Memory B cell (primary cell): Measurements from ENCODE around the gene ARHGAP42.

ENCODE experiments used
- ATAC-seq: fragments of 150-1000 bp; cut with Tn5 transposase; 2 replicates; pipeline ENCODE4 v1.10.0; 2021; ENCODE audit warnings: low read depth, mild to moderate bottlenecking, moderate library complexity
- DNase-seq, 2 donors: peaks; one replicate each; pipeline ENCODE4 v3.0.0; 2022; ENCODE audit warnings: low spot score in 2 of 2
- H3K27ac Mint-ChIP-seq: one replicate; pipeline ENCODE4 v1.8.0; 2022; ENCODE audit warnings: mild to moderate bottlenecking, moderate library complexity, mixed read lengths
- H3K27me3 Mint-ChIP-seq: one replicate; pipeline ENCODE4 v1.8.0; 2022; ENCODE audit warnings: mixed read lengths
- H3K36me3 Mint-ChIP-seq: one replicate; pipeline ENCODE4 v1.8.0; 2022; ENCODE audit warnings: mild to moderate bottlenecking, mixed read lengths
- H3K4me1 Mint-ChIP-seq: one replicate; pipeline ENCODE4 v1.8.0; 2022; ENCODE audit warnings: mixed read lengths
- H3K4me3 Mint-ChIP-seq: one replicate; pipeline ENCODE4 v1.8.0; 2022; ENCODE audit warnings: mild to moderate bottlenecking, moderate library complexity, mixed read lengths
- H3K9me3 Mint-ChIP-seq: one replicate; pipeline ENCODE4 v1.8.0; 2022; ENCODE audit warnings: mixed read lengths

ARHGAP42 gene

GRCh38 chr11:100671471-100671870, 15.6 kb upstream of the ARHGAP42 start:
- ATAC-seq (no peak), DNase-seq (no peak)
- H3K27ac Mint-ChIP-seq, result no peak overlapping the region
- peaks cover 2% of the 10 kb centered on the region for H3K27me3 Mint-ChIP-seq
- no peaks in the 10 kb centered on the region for H3K4me1 Mint-ChIP-seq
- no peak overlapping the region for H3K4me3 Mint-ChIP-seq
- no peaks in the 10 kb centered on the region for H3K36me3 Mint-ChIP-seq
- H3K9me3 Mint-ChIP-seq, result no peaks in the 10 kb centered on the region

- H3K27ac Mint-ChIP-seq, result no peak overlapping the region
- DNase-seq (no peak), ATAC-seq (no peak)
- H3K27me3 Mint-ChIP-seq, result peaks cover 2% of the 10 kb centered on the region
- H3K4me3 Mint-ChIP-seq, result no peak overlapping the region
- H3K36me3 Mint-ChIP-seq, result no peaks in the 10 kb centered on the region
- no peaks in the 10 kb centered on the region for H3K9me3 Mint-ChIP-seq
- peaks cover under 1% of the 10 kb centered on the region for H3K4me1 Mint-ChIP-seq
These were observed 14.5 kb upstream of the ARHGAP42 start for GRCh38 chr11:100672498-100673033.

- Mint-ChIP-seq H3K9me3 (no peaks in the 10 kb centered on the region), H3K27ac (no peak overlapping the region)
These were observed 14.0 kb upstream of the ARHGAP42 start for GRCh38 chr11:100673063-100673462.

GRCh38 chr11:100674212-100674611, 12.9 kb upstream of the ARHGAP42 start:
- Mint-ChIP-seq H3K36me3 (no peaks in the 10 kb centered on the region), H3K27ac (no peak overlapping the region), H3K4me1 (peaks cover 2% of the 10 kb centered on the region), H3K9me3 (no peaks in the 10 kb centered on the region), H3K27me3 (peaks cover 2% of the 10 kb centered on the region), H3K4me3 (no peak overlapping the region)
- no peak for DNase-seq
- ATAC-seq, result no peak

More at GRCh38 chr11:100673063-100673462, 14.0 kb upstream of the ARHGAP42 start:
- ATAC-seq (no peak), DNase-seq (no peak)
- H3K27me3 Mint-ChIP-seq, result peaks cover 2% of the 10 kb centered on the region
- no peak overlapping the region for H3K4me3 Mint-ChIP-seq
- H3K4me1 Mint-ChIP-seq, result peaks cover 2% of the 10 kb centered on the region
- no peaks in the 10 kb centered on the region for H3K36me3 Mint-ChIP-seq

GRCh38 chr11:100675115-100675650, 11.9 kb upstream of the ARHGAP42 start:
- ATAC-seq (no peak), DNase-seq (no peak)
- Mint-ChIP-seq H3K27me3 (peaks cover 2% of the 10 kb centered on the region), H3K4me1 (peaks cover 2% of the 10 kb centered on the region), H3K36me3 (no peaks in the 10 kb centered on the region), H3K4me3 (no peak overlapping the region), H3K9me3 (no peaks in the 10 kb centered on the region), H3K27ac (no peak overlapping the region)

GRCh38 chr11:100676901-100677300, 10.2 kb upstream of the ARHGAP42 start:
- DNase-seq, result no peak
- Mint-ChIP-seq H3K4me1 (peaks cover 8% of the 10 kb centered on the region), H3K9me3 (no peaks in the 10 kb centered on the region), H3K36me3 (no peaks in the 10 kb centered on the region), H3K27me3 (peaks cover 2% of the 10 kb centered on the region), H3K4me3 (no peak overlapping the region), H3K27ac (no peak overlapping the region)
- ATAC-seq, result no peak

GRCh38 chr11:100677796-100678195, 9.3 kb upstream of the ARHGAP42 start:
- H3K27me3 Mint-ChIP-seq, result peaks cover 2% of the 10 kb centered on the region
- H3K9me3 Mint-ChIP-seq, result no peaks in the 10 kb centered on the region

GRCh38 chr11:100680070-100680469, 7.0 kb upstream of the ARHGAP42 start:
- H3K9me3 Mint-ChIP-seq, result no peaks in the 10 kb centered on the region
- no peaks in the 10 kb centered on the region for H3K36me3 Mint-ChIP-seq
- H3K27ac Mint-ChIP-seq, result no peak overlapping the region
- ATAC-seq, result no peak
- no peak for DNase-seq
- peaks cover 21% of the 10 kb centered on the region for H3K4me1 Mint-ChIP-seq
- peaks cover 2% of the 10 kb centered on the region for H3K27me3 Mint-ChIP-seq
- H3K4me3 Mint-ChIP-seq, result no peak overlapping the region

More at GRCh38 chr11:100677796-100678195, 9.3 kb upstream of the ARHGAP42 start:
- DNase-seq, result no peak
- no peaks in the 10 kb centered on the region for H3K36me3 Mint-ChIP-seq
- H3K4me1 Mint-ChIP-seq, result peaks cover 11% of the 10 kb centered on the region
- ATAC-seq, result no peak
- no peak overlapping the region for H3K4me3 Mint-ChIP-seq
- no peak overlapping the region for H3K27ac Mint-ChIP-seq

GRCh38 chr11:100681064-100681502, 6.0 kb upstream of the ARHGAP42 start:
- ATAC-seq, result peak; percentile 99
- H3K27ac Mint-ChIP-seq, result peak overlapping the region; percentile 90
- peak overlapping the region; percentile 69 for H3K4me3 Mint-ChIP-seq
- peak; percentile 49 to 64 for DNase-seq
- H3K27me3 Mint-ChIP-seq, result no peaks in the 10 kb centered on the region
- H3K4me1 Mint-ChIP-seq, result peaks cover 26% of the 10 kb centered on the region
- H3K36me3 Mint-ChIP-seq, result no peaks in the 10 kb centered on the region
- no peaks in the 10 kb centered on the region for H3K9me3 Mint-ChIP-seq

GRCh38 chr11:100682247-100682969, 4.7 kb upstream of the ARHGAP42 start:
- no peak for DNase-seq
- peak overlapping the region; percentile 30 for H3K27ac Mint-ChIP-seq
- H3K27me3 Mint-ChIP-seq, result no peaks in the 10 kb centered on the region
- H3K36me3 Mint-ChIP-seq, result no peaks in the 10 kb centered on the region
- no peak for ATAC-seq
- H3K4me3 Mint-ChIP-seq, result no peak overlapping the region
- no peaks in the 10 kb centered on the region for H3K9me3 Mint-ChIP-seq
- H3K4me1 Mint-ChIP-seq, result peaks cover 29% of the 10 kb centered on the region

GRCh38 chr11:100683126-100683525, 4.0 kb upstream of the ARHGAP42 start:
- no peaks in the 10 kb centered on the region for H3K27me3 Mint-ChIP-seq
- peak overlapping the region; percentile 8 for H3K27ac Mint-ChIP-seq
- peaks cover 29% of the 10 kb centered on the region for H3K4me1 Mint-ChIP-seq
- H3K4me3 Mint-ChIP-seq, result no peak overlapping the region
- no peaks in the 10 kb centered on the region for H3K36me3 Mint-ChIP-seq
- ATAC-seq (no peak), DNase-seq (no peak)
- no peaks in the 10 kb centered on the region for H3K9me3 Mint-ChIP-seq

GRCh38 chr11:100684101-100685065, 2.7 kb upstream of the ARHGAP42 start:
- Mint-ChIP-seq H3K4me1 (peaks cover 39% of the 10 kb centered on the region), H3K27ac (peak overlapping the region; percentile 21), H3K36me3 (no peaks in the 10 kb centered on the region)

GRCh38 chr11:100686476-100687053, 523 bp upstream of the ARHGAP42 start:
- Mint-ChIP-seq H3K36me3 (no peaks in the 10 kb centered on the region), H3K9me3 (no peaks in the 10 kb centered on the region), H3K4me3 (peak overlapping the region; percentile 93), H3K4me1 (peaks cover 34% of the 10 kb centered on the region), H3K27me3 (no peaks in the 10 kb centered on the region), H3K27ac (peak overlapping the region; percentile 61)
- ATAC-seq (no peak), DNase-seq (no peak)

More at GRCh38 chr11:100684101-100685065, 2.7 kb upstream of the ARHGAP42 start:
- Mint-ChIP-seq H3K4me3 (no peak overlapping the region), H3K27me3 (no peaks in the 10 kb centered on the region), H3K9me3 (no peaks in the 10 kb centered on the region)
- no peak for DNase-seq
- no peak for ATAC-seq
